Natural killer cell (primary cell): ENCODE data around the gene PLEKHF1. TPM values are rescaled to one million over a fixed set of nuclear protein-coding genes. Genes with fewer than 3 reads are reported as not detected.

Experiments used
- ATAC-seq, 3 donors: fragments of 150-1000 bp in 2 of 3; fragments of 200-7000 bp in 1 of 3; cut with Tn5 transposase; 1 replicate in 1 of 3; 2 replicates in 2 of 3; pipeline ENCODE4 v1.10.0; 2021; ENCODE audit warnings: mild to moderate bottlenecking in 2 of 3, moderate library complexity in 2 of 3
- DNase-seq, 2 donors: peaks; one replicate each; pipeline versions ENCODE4 v3.0.0 to v3.0.0-alpha.2; 2013 to 2021; ENCODE audit warnings: mixed read lengths in 1 of 2
- H3K27ac ChIP-seq: one replicate; pipeline ENCODE4 v1.5.1; 2013; ENCODE audit warnings: mild to moderate bottlenecking, low read length
- H3K27me3 ChIP-seq: one replicate; pipeline ENCODE4 v1.6.1; 2013; ENCODE audit warnings: low read length; ENCODE audit not compliant: control insufficient read depth, insufficient read depth
- H3K36me3 ChIP-seq: one replicate; pipeline ENCODE4 v1.6.1; 2013; ENCODE audit warnings: low read length; ENCODE audit not compliant: control insufficient read depth, insufficient read depth
- H3K4me1 ChIP-seq: one replicate; pipeline ENCODE4 v1.6.1; 2013; ENCODE audit warnings: low read length; ENCODE audit not compliant: control insufficient read depth, insufficient read depth
- H3K4me3 ChIP-seq: one replicate; pipeline ENCODE4 v1.5.1; 2013; ENCODE audit warnings: low read length
- H3K9me3 ChIP-seq: one replicate; pipeline ENCODE4 v1.6.1; 2013; ENCODE audit warnings: low read length; ENCODE audit not compliant: control insufficient read depth, insufficient read depth
- H3K27ac Mint-ChIP-seq, 2 donors: one replicate each; pipeline ENCODE4 v1.8.0; 2022; ENCODE audit warnings: mild to moderate bottlenecking in 2 of 2, mixed read lengths in 2 of 2, moderate library complexity in 1 of 2
- H3K27me3 Mint-ChIP-seq, 2 donors: one replicate each; pipeline ENCODE4 v1.8.0; 2022; ENCODE audit warnings: low read depth in 2 of 2, mixed read lengths in 2 of 2
- H3K36me3 Mint-ChIP-seq: one replicate; pipeline ENCODE4 v1.8.0; 2022; ENCODE audit warnings: mixed read lengths
- H3K4me1 Mint-ChIP-seq, 2 donors: one replicate each; pipeline ENCODE4 v1.8.0; 2022; ENCODE audit warnings: mixed read lengths in 2 of 2
- H3K4me3 Mint-ChIP-seq: one replicate; pipeline ENCODE4 v1.8.0; 2022; ENCODE audit warnings: mild to moderate bottlenecking, moderate library complexity, mixed read lengths
- H3K9me3 Mint-ChIP-seq, 2 donors: one replicate each; pipeline ENCODE4 v1.8.0; 2022; ENCODE audit warnings: mixed read lengths in 2 of 2
- WGBS: methylation state at CpG from one replicate; pipeline ENCODE4 v1.1.7; 2013; ENCODE audit warnings: missing lambda C conversion rate; ENCODE audit not compliant: insufficient coverage; 5-methylcytosine and 5-hydroxymethylcytosine counted together
- intact Hi-C: fragments of 100-400 bp; cut with micrococcal nuclease; formaldehyde crosslinking; loops from one replicate; pipeline ENCODE4 v1.14.2; 2022
- total RNA-seq, 4 donors: library from RNA; stranded (reverse); fragments of 120-200 nt in 1 of 4; gene quantifications; one replicate each; pipeline versions ENCODE4 v1.2.3 to v1.2.4, GENCODE V29; 2013 to 2022
- TF ChIP-seq, protein P1 (sequence below): fragments of 200-600 bp; IDR thresholded peaks from one replicate; pipeline ENCODE4 v1.8.0; 2022; ENCODE audit warnings: antibody characterized with exemption

Gene PLEKHF1
- total RNA-seq, 3 donors from 2014 or later (not counting 1 experiment from before 2014, with no cell fraction given) = 53.0 to 81.8 (median 53.8) TPM

- H3K27me3 Mint-ChIP-seq = peaks cover 0 to 6% of the 10 kb centered on the region in 2 donors
- no peaks in the 10 kb centered on the region for H3K36me3 Mint-ChIP-seq
- Histone ChIP-seq H3K36me3 (no peaks in the 10 kb centered on the region), H3K9me3 (no peaks in the 10 kb centered on the region), H3K27ac (no peak overlapping the region), H3K4me3 (no peak overlapping the region), H3K27me3 (no peaks in the 10 kb centered on the region), H3K4me1 (peaks cover 5% of the 10 kb centered on the region)
- intact Hi-C loops = no loop called here
- ATAC-seq (no peak), DNase-seq (no peak)
- peaks cover 14 to 19% of the 10 kb centered on the region in 2 donors for H3K4me1 Mint-ChIP-seq
- no peak overlapping the region for H3K27ac Mint-ChIP-seq
- H3K4me3 Mint-ChIP-seq = no peak overlapping the region
- TF ChIP-seq, protein P1, sequence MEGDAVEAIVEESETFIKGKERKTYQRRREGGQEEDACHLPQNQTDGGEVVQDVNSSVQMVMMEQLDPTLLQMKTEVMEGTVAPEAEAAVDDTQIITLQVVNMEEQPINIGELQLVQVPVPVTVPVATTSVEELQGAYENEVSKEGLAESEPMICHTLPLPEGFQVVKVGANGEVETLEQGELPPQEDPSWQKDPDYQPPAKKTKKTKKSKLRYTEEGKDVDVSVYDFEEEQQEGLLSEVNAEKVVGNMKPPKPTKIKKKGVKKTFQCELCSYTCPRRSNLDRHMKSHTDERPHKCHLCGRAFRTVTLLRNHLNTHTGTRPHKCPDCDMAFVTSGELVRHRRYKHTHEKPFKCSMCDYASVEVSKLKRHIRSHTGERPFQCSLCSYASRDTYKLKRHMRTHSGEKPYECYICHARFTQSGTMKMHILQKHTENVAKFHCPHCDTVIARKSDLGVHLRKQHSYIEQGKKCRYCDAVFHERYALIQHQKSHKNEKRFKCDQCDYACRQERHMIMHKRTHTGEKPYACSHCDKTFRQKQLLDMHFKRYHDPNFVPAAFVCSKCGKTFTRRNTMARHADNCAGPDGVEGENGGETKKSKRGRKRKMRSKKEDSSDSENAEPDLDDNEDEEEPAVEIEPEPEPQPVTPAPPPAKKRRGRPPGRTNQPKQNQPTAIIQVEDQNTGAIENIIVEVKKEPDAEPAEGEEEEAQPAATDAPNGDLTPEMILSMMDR = no peak
- 92% methylated on average over 7 of the region's 7 CpGs for WGBS
- H3K9me3 Mint-ChIP-seq = no peaks in the 10 kb centered on the region
These were observed 21.8 kb upstream of the PLEKHF1 start for GRCh38 chr19:29643361-29643935.

DNA sequence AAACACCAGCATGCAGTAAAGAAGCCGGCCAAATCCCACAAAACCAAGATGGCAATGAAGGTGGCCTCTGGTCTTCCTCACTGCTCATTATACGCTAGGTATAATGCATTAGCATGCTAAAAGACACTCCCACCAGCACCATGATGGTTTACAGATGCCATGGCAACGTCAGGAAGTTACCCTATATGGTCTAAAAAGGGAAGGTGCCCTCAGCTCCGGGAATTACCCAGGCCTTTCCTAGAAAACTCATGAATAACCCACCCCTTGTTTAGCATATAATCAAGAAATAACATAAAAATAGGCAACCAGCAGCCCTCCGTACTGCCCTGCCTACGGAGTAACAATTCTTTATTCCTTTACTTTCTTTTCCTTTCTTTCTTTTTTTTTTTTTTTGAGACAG is 21.1 kb upstream of the PLEKHF1 start:
- ATAC-seq = no peak

DNA sequence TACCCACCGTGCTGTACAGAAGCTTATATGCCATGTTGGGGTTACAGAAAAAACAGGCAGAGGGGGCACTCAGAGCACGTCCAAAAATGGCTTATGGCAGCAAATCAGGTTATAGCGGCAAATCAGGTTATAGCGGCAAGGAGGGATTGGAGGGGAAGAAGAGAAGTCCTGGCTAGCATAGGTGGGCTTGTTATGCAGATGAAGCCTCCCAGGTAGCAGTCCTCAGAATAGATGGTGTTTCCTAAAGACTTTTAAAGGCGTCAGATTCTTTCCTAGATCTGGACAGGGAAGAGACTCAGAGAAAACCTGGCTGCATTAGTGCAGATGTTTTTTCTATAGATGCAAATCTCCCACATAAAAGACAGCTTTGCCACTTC is 19.8 kb upstream of the PLEKHF1 start:
- ATAC-seq = no peak
- Mint-ChIP-seq H3K27ac (peak overlapping the region in 1 of 2 donors; percentile 6), H3K9me3 (no peaks in the 10 kb centered on the region), H3K36me3 (no peaks in the 10 kb centered on the region), H3K4me3 (no peak overlapping the region), H3K4me1 (peaks cover 18 to 23% of the 10 kb centered on the region in 2 donors), H3K27me3 (peaks cover 0 to 6% of the 10 kb centered on the region in 2 donors)
- peaks cover 9% of the 10 kb centered on the region for H3K4me1 ChIP-seq
- no peak for DNase-seq
- no peak overlapping the region for H3K4me3 ChIP-seq
- no peaks in the 10 kb centered on the region for H3K36me3 ChIP-seq
- WGBS = 71% methylated on average over 5 of the region's 5 CpGs
- H3K27ac ChIP-seq = no peak overlapping the region
- intact Hi-C loops = no loop called here
- no peaks in the 10 kb centered on the region for H3K9me3 ChIP-seq
- no peaks in the 10 kb centered on the region for H3K27me3 ChIP-seq
- TF ChIP-seq, protein P1 = no peak

More for the DNA sequence above, 21.1 kb upstream of the PLEKHF1 start:
- Mint-ChIP-seq H3K9me3 (no peaks in the 10 kb centered on the region), H3K36me3 (no peaks in the 10 kb centered on the region), H3K27ac (no peak overlapping the region), H3K4me1 (peaks cover 14 to 19% of the 10 kb centered on the region in 2 donors), H3K27me3 (peaks cover 0 to 6% of the 10 kb centered on the region in 2 donors), H3K4me3 (no peak overlapping the region)
- H3K9me3 ChIP-seq = no peaks in the 10 kb centered on the region
- H3K4me3 ChIP-seq = no peak overlapping the region
- peaks cover 5% of the 10 kb centered on the region for H3K4me1 ChIP-seq
- H3K27ac ChIP-seq = no peak overlapping the region
- H3K36me3 ChIP-seq = no peaks in the 10 kb centered on the region
- WGBS = 90% methylated on average over 6 of the region's 6 CpGs
- intact Hi-C loops = no loop called here
- no peaks in the 10 kb centered on the region for H3K27me3 ChIP-seq
- no peak for DNase-seq
- TF ChIP-seq, protein P1 = no peak

- Histone ChIP-seq H3K4me1 (peaks cover 12% of the 10 kb centered on the region), H3K4me3 (no peak overlapping the region), H3K27me3 (no peaks in the 10 kb centered on the region), H3K27ac (no peak overlapping the region), H3K36me3 (no peaks in the 10 kb centered on the region), H3K9me3 (no peaks in the 10 kb centered on the region)
- intact Hi-C loops = no loop called here
- Mint-ChIP-seq H3K4me1 (peaks cover 21 to 26% of the 10 kb centered on the region in 2 donors), H3K27me3 (peaks cover 0 to 6% of the 10 kb centered on the region in 2 donors), H3K4me3 (peak overlapping the region; percentile 25), H3K27ac (peak overlapping the region in 1 of 2 donors; percentile 6), H3K36me3 (no peaks in the 10 kb centered on the region), H3K9me3 (no peaks in the 10 kb centered on the region)
- ATAC-seq (no peak), DNase-seq (peak in 1 of 2 donors; percentile 28)
- WGBS = 2% methylated on average over 8 of the region's 8 CpGs
- TF ChIP-seq, protein P1 = no peak
These were observed 19.4 kb upstream of the PLEKHF1 start for GRCh38 chr19:29645911-29646310.
